ENCODE results near the gene KRTAP5-5.

KRTAP5-5 gene

GRCh38 chr11:1636291-1636950 is 6.8 kb downstream of the KRTAP5-5 start:
- Histone ChIP-seq H3K9me3 (ENCODE audit: low read length) (no peaks in the 10 kb centered on the region), H3K9me2 (ENCODE audit: low read depth, low read length) (no peaks in the 10 kb centered on the region), H3F3A (ENCODE audit: insufficient read depth, low read length) (no peaks in the 10 kb centered on the region), H3K9ac (ENCODE audit: low read length) (no peak overlapping the region), H3K36me3 (ENCODE audit: insufficient read depth, low read length) (no peaks in the 10 kb centered on the region), H3K4me2 (ENCODE audit: low read length) (no peak overlapping the region), H4K20me1 (ENCODE audit: insufficient read depth, low read length) (no peaks in the 10 kb centered on the region), H3K27ac (ENCODE audit: low read depth, low read length, poor library complexity, severe bottlenecking) (no peak overlapping the region), H3K4me1 (ENCODE audit: insufficient read depth, low read length, severe bottlenecking) (no peaks in the 10 kb centered on the region), H2AFZ (ENCODE audit: low read length) (no peak overlapping the region), H3K79me2 (ENCODE audit: insufficient read depth, low read length) (no peaks in the 10 kb centered on the region), H3K4me3 (ENCODE audit: low read depth, low read length, poor library complexity, severe bottlenecking) (no peak overlapping the region), H3K27me3 (ENCODE audit: insufficient read depth, low read length) (no peaks in the 10 kb centered on the region; the same call in 1 of the 2 replicates)
- TF ChIP-seq CTCF (IDR thresholded peaks at IDR 0.05; ENCODE audit: low read length) (no peak), EZH2 (IDR thresholded peaks at IDR 0.05; ENCODE audit: borderline replicate concordance, low read length) (no peak)

- H3K9ac ChIP-seq (ENCODE audit: low read length): no peak overlapping the region
- no peaks in the 10 kb centered on the region for H4K20me1 ChIP-seq (ENCODE audit: insufficient read depth, low read length)
- H3F3A ChIP-seq (ENCODE audit: insufficient read depth, low read length): no peaks in the 10 kb centered on the region
- H3K4me2 ChIP-seq (ENCODE audit: low read length): no peak overlapping the region
- no peaks in the 10 kb centered on the region for H3K79me2 ChIP-seq (ENCODE audit: insufficient read depth, low read length)
- TF ChIP-seq CTCF (IDR thresholded peaks at IDR 0.05; ENCODE audit: low read length) (no peak), EZH2 (IDR thresholded peaks at IDR 0.05; ENCODE audit: borderline replicate concordance, low read length) (no peak)
- no peak overlapping the region for H3K4me3 ChIP-seq (ENCODE audit: low read depth, low read length, poor library complexity, severe bottlenecking)
- H3K36me3 ChIP-seq (ENCODE audit: insufficient read depth, low read length): no peaks in the 10 kb centered on the region
- H3K27me3 ChIP-seq (ENCODE audit: insufficient read depth, low read length): no peaks in the 10 kb centered on the region; the same call in 1 of the 2 replicates
- H3K27ac ChIP-seq (ENCODE audit: low read depth, low read length, poor library complexity, severe bottlenecking): no peak overlapping the region
- H2AFZ ChIP-seq (ENCODE audit: low read length): no peak overlapping the region
- H3K9me3 ChIP-seq (ENCODE audit: low read length): no peaks in the 10 kb centered on the region
- H3K9me2 ChIP-seq (ENCODE audit: low read depth, low read length): no peaks in the 10 kb centered on the region
- no peaks in the 10 kb centered on the region for H3K4me1 ChIP-seq (ENCODE audit: insufficient read depth, low read length, severe bottlenecking)
Measured at GRCh38 chr11:1637628-1638027, 8.1 kb downstream of the KRTAP5-5 start.

- no peaks in the 10 kb centered on the region for H4K20me1 ChIP-seq (ENCODE audit: insufficient read depth, low read length)
- no peak overlapping the region for H3K4me3 ChIP-seq (ENCODE audit: low read depth, low read length, poor library complexity, severe bottlenecking)
- H3K4me1 ChIP-seq (ENCODE audit: insufficient read depth, low read length, severe bottlenecking): no peaks in the 10 kb centered on the region
- no peaks in the 10 kb centered on the region for H3K79me2 ChIP-seq (ENCODE audit: insufficient read depth, low read length)
- no peak overlapping the region for H3K27ac ChIP-seq (ENCODE audit: low read depth, low read length, poor library complexity, severe bottlenecking)
- no peaks in the 10 kb centered on the region for H3K9me2 ChIP-seq (ENCODE audit: low read depth, low read length)
- H2AFZ ChIP-seq (ENCODE audit: low read length): no peak overlapping the region
- H3K4me2 ChIP-seq (ENCODE audit: low read length): no peak overlapping the region
- no peaks in the 10 kb centered on the region for H3F3A ChIP-seq (ENCODE audit: insufficient read depth, low read length)
- no peak for TF ChIP-seq EZH2 (IDR thresholded peaks at IDR 0.05; ENCODE audit: borderline replicate concordance, low read length)
- no peak overlapping the region for H3K9ac ChIP-seq (ENCODE audit: low read length)
- no peaks in the 10 kb centered on the region for H3K9me3 ChIP-seq (ENCODE audit: low read length)
- H3K36me3 ChIP-seq (ENCODE audit: insufficient read depth, low read length): no peaks in the 10 kb centered on the region
- H3K27me3 ChIP-seq (ENCODE audit: insufficient read depth, low read length): no peaks in the 10 kb centered on the region; the same call in 1 of the 2 replicates
Measured at GRCh38 chr11:1638344-1638743, 8.8 kb downstream of the KRTAP5-5 start.

- no peaks in the 10 kb centered on the region for H3K9me3 ChIP-seq (ENCODE audit: low read length)
- H3K79me2 ChIP-seq (ENCODE audit: insufficient read depth, low read length): no peaks in the 10 kb centered on the region
- no peaks in the 10 kb centered on the region for H3K9me2 ChIP-seq (ENCODE audit: low read depth, low read length)
- no peaks in the 10 kb centered on the region for H3K36me3 ChIP-seq (ENCODE audit: insufficient read depth, low read length)
- no peaks in the 10 kb centered on the region for H4K20me1 ChIP-seq (ENCODE audit: insufficient read depth, low read length)
- no peak overlapping the region for H3K4me3 ChIP-seq (ENCODE audit: low read depth, low read length, poor library complexity, severe bottlenecking)
- H3K4me2 ChIP-seq (ENCODE audit: low read length): no peak overlapping the region
- H3K4me1 ChIP-seq (ENCODE audit: insufficient read depth, low read length, severe bottlenecking): no peaks in the 10 kb centered on the region
- TF ChIP-seq EZH2 (IDR thresholded peaks at IDR 0.05; ENCODE audit: borderline replicate concordance, low read length): no peak
- H3K9ac ChIP-seq (ENCODE audit: low read length): no peak overlapping the region
- no peak overlapping the region for H2AFZ ChIP-seq (ENCODE audit: low read length)
- no peak overlapping the region for H3K27ac ChIP-seq (ENCODE audit: low read depth, low read length, poor library complexity, severe bottlenecking)
- H3K27me3 ChIP-seq (ENCODE audit: insufficient read depth, low read length): no peaks in the 10 kb centered on the region; the same call in 1 of the 2 replicates
- H3F3A ChIP-seq (ENCODE audit: insufficient read depth, low read length): no peaks in the 10 kb centered on the region
Measured at GRCh38 chr11:1639102-1639620, 9.6 kb downstream of the KRTAP5-5 start.

All from OCI-LY1 (cell line).